ENCODE results near the gene ZNF502. TPM values are rescaled to one million over a fixed set of nuclear protein-coding genes. Genes with fewer than 3 reads are reported as not detected.

Gene ZNF502
- total RNA-seq, 2 donors from 2014 or later: 1.00 to 2.3 TPM

DNA sequence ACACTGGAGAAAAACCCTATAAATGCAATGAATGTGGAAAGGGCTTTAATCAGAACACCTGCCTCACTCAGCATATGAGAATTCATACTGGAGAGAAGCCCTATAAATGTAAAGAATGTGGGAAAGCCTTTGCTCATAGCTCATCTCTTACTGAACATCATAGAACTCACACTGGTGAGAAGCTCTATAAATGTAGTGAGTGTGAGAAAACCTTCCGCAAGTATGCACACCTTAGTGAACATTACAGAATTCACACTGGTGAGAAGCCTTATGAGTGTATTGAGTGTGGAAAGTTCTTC lies 9.6 kb downstream of the ZNF502 start:
- no peak overlapping the region for H3K4me3 Mint-ChIP-seq

DNA sequence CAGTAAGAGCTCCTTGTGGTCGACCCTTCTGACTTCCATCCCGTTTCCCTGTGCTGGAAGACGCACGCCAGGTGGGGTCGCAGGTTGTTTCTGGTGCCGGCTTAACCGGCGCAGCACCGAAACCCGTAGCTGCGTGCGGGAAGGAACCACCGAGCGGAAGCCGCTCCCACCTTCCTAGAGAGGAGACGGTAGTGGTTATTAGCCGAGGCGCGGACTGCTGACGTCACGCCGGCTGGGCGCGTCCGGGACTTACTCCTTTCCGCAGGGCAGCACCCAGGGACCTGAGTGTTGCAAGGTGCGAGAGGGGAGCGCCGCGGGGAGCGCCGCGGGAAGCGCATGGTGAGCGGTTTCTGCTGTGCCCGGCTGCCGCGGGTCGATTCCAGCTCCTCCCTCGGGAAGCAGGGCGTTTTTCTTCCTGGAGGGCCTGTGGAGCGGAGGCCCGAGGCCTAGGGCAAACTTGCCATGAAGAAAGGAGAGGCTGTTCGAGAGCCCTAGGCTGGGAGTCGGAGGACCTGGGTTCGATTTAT lies 17.0 kb downstream of the ZNF502 start, which contains the start of gene ZNF501:
ZNF501 (plus strand) TSS at position 252 of the 527 bp plus-strand sequence. CDS start 4,787 bp downstream, outside the sequence.
- Mint-ChIP-seq H3K27me3 (ENCODE audit: low read depth) (no peaks in the 10 kb centered on the region), H3K27ac (peak within 1 kb of the TSS; percentile 85), H3K36me3 (ENCODE audit: insufficient read depth in 2 of 2) (peaks cover 43 to 69% of the 10 kb centered on the region in 2 donors), H3K4me1 (ENCODE audit: low read depth) (peaks cover 17% of the 10 kb centered on the region), H3K4me3 (peak within 1 kb of the TSS; percentile 99), H3K9me3 (peaks cover 45% of the 10 kb centered on the region in 2 donors)
- DNase-seq (peak; percentile 82 to 86), ATAC-seq (replicated peaks in 1 of 2) (peak; percentile 99)

More for the DNA sequence above, 9.6 kb downstream of the ZNF502 start:
- DNase-seq (no peak), ATAC-seq (replicated peaks in 1 of 2) (no peak)
- H3K9me3 Mint-ChIP-seq: peaks cover 29 to 51% of the 10 kb centered on the region in 2 donors
- no peak overlapping the region for H3K27ac Mint-ChIP-seq
- peaks cover 44 to 62% of the 10 kb centered on the region in 2 donors for H3K36me3 Mint-ChIP-seq (ENCODE audit: insufficient read depth in 2 of 2)
- no peaks in the 10 kb centered on the region for H3K27me3 Mint-ChIP-seq (ENCODE audit: low read depth)
- H3K4me1 Mint-ChIP-seq (ENCODE audit: low read depth): no peaks in the 10 kb centered on the region

DNA sequence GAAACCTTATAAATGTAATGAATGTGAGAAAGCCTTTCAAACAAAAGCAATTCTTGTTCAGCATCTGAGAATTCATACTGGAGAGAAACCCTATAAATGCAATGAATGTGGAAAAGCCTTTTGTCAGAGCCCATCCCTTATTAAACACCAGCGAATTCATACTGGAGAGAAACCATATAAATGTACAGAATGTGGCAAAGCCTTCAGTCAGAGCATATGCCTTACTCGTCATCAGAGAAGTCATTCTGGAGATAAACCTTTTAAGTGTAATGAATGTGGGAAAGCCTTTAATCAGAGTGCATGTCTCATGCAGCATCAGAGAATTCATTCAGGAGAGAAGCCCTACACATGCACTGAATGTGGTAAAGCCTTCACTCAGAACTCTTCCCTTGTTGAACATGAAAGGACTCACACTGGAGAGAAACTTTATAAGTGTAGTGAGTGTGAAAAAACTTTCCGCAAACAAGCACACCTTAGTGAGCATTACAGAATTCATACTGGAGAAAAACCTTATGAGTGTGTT lies 22.2 kb downstream of the ZNF502 start:
- H3K4me3 Mint-ChIP-seq: no peak overlapping the region
- no peak for ATAC-seq (replicated peaks in 1 of 2)
- no peak for DNase-seq
- peaks cover 38 to 61% of the 10 kb centered on the region in 2 donors for H3K36me3 Mint-ChIP-seq (ENCODE audit: insufficient read depth in 2 of 2)
- peaks cover 32 to 37% of the 10 kb centered on the region in 2 donors for H3K9me3 Mint-ChIP-seq
- no peak overlapping the region for H3K27ac Mint-ChIP-seq
- no peaks in the 10 kb centered on the region for H3K27me3 Mint-ChIP-seq (ENCODE audit: low read depth)
- peaks cover 8% of the 10 kb centered on the region for H3K4me1 Mint-ChIP-seq (ENCODE audit: low read depth)

DNA sequence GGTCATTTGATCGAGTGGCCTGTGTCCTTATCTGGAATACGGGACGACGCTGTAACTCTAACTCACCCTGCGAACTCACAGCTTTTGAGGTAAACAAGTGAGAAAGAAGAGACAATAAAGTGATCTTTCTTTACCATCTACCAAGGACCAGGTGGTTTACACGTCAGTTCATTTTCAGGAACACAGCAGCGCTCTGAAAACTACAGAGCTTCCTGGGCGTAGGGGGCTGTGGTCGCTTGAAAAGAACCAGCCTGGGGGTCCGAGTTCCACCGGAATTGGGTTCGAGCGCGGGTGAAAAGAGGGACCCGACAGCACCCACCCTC lies 48.6 kb downstream of the ZNF502 start:
- no peaks in the 10 kb centered on the region for H3K27me3 Mint-ChIP-seq (ENCODE audit: low read depth)
- ATAC-seq (replicated peaks in 1 of 2): peak in 1 of 2 donors; percentile 6
- DNase-seq: peak in 1 of 2 donors; percentile 6
- peak overlapping the region; percentile 90 to 98 for H3K4me3 Mint-ChIP-seq
- peaks cover 21 to 59% of the 10 kb centered on the region in 2 donors for H3K36me3 Mint-ChIP-seq (ENCODE audit: insufficient read depth in 2 of 2)
- peaks cover 6 to 10% of the 10 kb centered on the region in 2 donors for H3K9me3 Mint-ChIP-seq
- H3K4me1 Mint-ChIP-seq (ENCODE audit: low read depth): peaks cover 29% of the 10 kb centered on the region
- peak overlapping the region; percentile 95 for H3K27ac Mint-ChIP-seq

DNA sequence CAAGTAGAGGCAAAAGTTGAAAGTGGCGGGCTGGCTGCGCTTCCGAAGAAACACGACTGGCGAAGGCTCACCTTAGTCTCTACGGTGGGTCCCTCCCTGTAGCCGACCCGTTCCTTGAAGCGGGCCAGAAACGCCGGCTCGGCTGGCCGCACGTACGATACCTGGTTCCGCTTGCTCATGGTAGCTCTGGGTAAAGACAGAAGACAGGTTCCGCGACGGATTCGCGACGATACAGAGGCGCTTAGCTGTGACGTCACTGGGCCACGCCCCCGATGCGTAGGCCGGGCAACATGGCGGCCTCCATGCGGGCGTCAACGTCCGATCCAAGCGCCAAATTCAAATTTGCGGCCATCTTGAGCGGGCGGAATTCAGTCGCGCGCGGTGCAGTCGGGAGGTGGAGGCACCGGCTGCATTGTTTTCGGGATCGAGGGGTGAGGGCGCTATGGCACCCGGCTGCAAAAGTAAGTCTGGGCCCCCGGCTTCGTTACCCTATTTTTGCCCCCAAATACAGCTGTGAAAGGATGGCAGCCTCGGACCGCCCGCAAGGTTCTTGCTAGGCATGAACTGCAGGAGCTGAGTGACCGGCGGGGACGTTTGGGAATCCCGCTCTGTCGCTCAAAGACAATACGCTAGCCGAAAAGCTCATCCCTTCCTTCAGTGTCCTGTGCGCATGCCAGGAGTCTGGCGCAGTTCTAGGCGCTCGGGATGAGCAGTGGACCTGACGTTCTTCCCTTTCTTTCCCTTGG lies 49.1 kb downstream of the ZNF502 start, which contains the start of the genes KIAA1143 and KIF15:
KIAA1143 (minus strand) TSS at position 196 of the 746 bp plus-strand sequence; CDS start at position 179, 17 bp downstream.
KIF15 (plus strand) TSS at position 371 of the 746 bp plus-strand sequence; CDS start at position 443, 72 bp downstream.
- DNase-seq: peak; percentile 98
- H3K4me3 Mint-ChIP-seq: peak within 1 kb of the TSS; percentile 90 to 98
- H3K9me3 Mint-ChIP-seq: peaks cover 6 to 10% of the 10 kb centered on the region in 2 donors
- peak within 1 kb of the TSS; percentile 95 for H3K27ac Mint-ChIP-seq
- H3K27me3 Mint-ChIP-seq (ENCODE audit: low read depth): no peaks in the 10 kb centered on the region
- H3K4me1 Mint-ChIP-seq (ENCODE audit: low read depth): peaks cover 29% of the 10 kb centered on the region
- H3K36me3 Mint-ChIP-seq (ENCODE audit: insufficient read depth in 2 of 2): peaks cover 23 to 58% of the 10 kb centered on the region in 2 donors
- peak; percentile 95 to 97 for ATAC-seq (replicated peaks in 1 of 2)

DNA sequence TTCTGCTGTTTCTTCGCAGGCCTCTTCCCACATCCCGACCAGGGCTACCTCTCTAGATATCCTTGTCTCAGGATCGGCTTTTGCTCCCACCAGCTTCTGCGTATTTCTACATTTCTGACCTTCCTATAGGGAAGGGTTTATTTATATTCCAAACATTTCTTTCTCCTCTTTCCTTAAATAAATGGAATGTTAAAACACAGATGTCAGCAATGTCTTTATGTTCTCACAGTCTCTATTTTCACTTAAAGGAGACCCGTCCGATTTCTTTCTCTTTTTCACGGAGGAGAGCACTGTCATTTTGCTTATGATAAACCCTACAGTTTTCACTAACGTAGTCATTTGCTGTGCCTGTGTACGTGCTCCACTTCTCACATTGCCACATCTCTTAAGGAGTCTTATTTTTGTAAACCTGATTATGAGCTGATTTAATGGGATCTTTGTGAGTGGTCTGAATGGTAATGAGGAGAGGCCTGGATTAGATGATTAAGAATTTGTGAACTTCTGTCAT lies 49.8 kb downstream of the ZNF502 start:
- Mint-ChIP-seq H3K27me3 (ENCODE audit: low read depth) (no peaks in the 10 kb centered on the region), H3K4me1 (ENCODE audit: low read depth) (peaks cover 29% of the 10 kb centered on the region), H3K9me3 (peaks cover 4 to 8% of the 10 kb centered on the region in 2 donors), H3K27ac (peak overlapping the region; percentile 95), H3K4me3 (peak overlapping the region; percentile 90 to 98), H3K36me3 (ENCODE audit: insufficient read depth in 2 of 2) (peaks cover 23 to 59% of the 10 kb centered on the region in 2 donors)
- DNase-seq: no peak
- no peak for ATAC-seq (replicated peaks in 1 of 2)

DNA sequence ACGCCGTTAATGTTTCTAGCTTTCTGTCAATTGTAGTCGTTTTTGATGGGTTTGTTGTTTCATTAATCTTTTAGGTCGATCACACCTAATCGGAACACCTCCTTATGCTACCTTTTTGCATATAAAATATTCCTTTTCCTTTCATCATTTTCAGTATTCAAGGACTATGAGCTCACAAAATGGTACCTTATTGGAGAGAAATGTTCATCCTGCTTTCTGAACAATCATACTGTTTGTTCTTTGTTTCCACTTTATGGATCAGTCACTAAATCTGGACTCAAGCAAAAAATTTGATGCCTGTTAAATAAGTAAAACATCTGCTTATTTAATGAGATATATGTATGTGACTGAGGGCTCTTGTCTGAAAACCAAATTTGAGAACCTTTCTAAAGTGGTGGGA lies 50.2 kb downstream of the ZNF502 start:
- peaks cover 3 to 4% of the 10 kb centered on the region in 2 donors for H3K9me3 Mint-ChIP-seq
- peaks cover 21 to 59% of the 10 kb centered on the region in 2 donors for H3K36me3 Mint-ChIP-seq (ENCODE audit: insufficient read depth in 2 of 2)
- ATAC-seq (replicated peaks in 1 of 2) (no peak), DNase-seq (no peak)
- H3K27me3 Mint-ChIP-seq (ENCODE audit: low read depth): no peaks in the 10 kb centered on the region
- peak overlapping the region; percentile 95 for H3K27ac Mint-ChIP-seq
- H3K4me1 Mint-ChIP-seq (ENCODE audit: low read depth): peaks cover 29% of the 10 kb centered on the region
- peak overlapping the region; percentile 90 to 98 for H3K4me3 Mint-ChIP-seq

DNA sequence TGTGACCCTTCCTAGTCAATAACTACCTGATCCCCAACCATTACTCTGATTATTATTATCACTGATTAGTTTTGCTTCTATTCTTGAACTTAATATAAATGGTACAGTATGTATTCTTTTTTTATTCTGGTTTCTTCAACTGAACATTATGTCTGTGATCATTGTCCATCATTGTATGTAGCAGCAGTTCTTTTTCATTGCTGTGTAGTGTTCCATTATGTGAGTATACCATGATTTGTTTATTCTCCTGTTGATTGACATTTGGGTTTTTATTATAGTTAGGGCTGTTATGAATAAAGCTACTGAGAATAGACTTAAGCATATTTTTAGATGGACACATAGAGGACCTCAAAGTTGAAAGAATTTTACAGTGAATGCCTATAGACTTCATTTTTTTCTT lies 51.8 kb downstream of the ZNF502 start:
- Mint-ChIP-seq H3K9me3 (peaks cover 2 to 3% of the 10 kb centered on the region in 2 donors), H3K36me3 (ENCODE audit: insufficient read depth in 2 of 2) (peaks cover 18 to 49% of the 10 kb centered on the region in 2 donors), H3K27ac (no peak overlapping the region), H3K4me1 (ENCODE audit: low read depth) (peaks cover 21% of the 10 kb centered on the region), H3K27me3 (ENCODE audit: low read depth) (no peaks in the 10 kb centered on the region), H3K4me3 (no peak overlapping the region)
- ATAC-seq (replicated peaks in 1 of 2) (no peak), DNase-seq (no peak)

DNA sequence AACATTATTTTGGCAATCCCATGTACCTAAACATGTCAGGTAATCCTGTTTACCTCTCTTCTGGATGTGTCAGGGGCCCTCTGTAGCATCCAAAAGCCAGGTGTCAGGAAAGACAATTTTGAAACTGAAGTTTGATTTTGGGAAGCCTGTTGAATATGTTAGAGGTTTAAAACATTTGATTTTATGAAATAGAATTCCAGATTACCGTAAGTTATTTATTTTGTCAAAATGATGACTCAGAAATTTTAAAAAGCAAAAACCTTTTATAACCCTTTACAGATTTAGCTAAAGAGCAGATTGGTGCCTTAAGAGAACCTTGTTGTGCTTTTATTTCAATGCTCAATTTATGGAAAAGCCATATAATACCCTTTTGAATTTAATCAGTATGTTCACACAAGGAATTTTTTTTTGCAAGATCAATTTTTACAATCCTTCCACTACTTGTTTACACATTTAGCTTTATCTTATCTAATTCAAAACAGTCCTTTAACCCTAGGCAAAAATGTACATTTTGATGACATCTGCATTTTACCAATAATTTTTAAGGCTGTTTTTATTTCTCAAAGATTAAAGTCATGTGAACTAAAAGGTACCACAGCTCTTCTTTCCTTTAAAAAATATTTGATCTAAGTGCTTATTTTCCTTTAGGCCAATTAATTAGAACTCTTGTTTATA lies 59.1 kb downstream of the ZNF502 start:
- no peak for ATAC-seq (replicated peaks in 1 of 2)
- no peaks in the 10 kb centered on the region for H3K4me1 Mint-ChIP-seq (ENCODE audit: low read depth)
- no peak overlapping the region for H3K27ac Mint-ChIP-seq
- peaks cover 2 to 6% of the 10 kb centered on the region in 2 donors for H3K9me3 Mint-ChIP-seq
- H3K27me3 Mint-ChIP-seq (ENCODE audit: low read depth): no peaks in the 10 kb centered on the region
- no peak for DNase-seq
- H3K36me3 Mint-ChIP-seq (ENCODE audit: insufficient read depth in 2 of 2): peaks cover 20 to 57% of the 10 kb centered on the region in 2 donors
- no peak overlapping the region for H3K4me3 Mint-ChIP-seq

DNA sequence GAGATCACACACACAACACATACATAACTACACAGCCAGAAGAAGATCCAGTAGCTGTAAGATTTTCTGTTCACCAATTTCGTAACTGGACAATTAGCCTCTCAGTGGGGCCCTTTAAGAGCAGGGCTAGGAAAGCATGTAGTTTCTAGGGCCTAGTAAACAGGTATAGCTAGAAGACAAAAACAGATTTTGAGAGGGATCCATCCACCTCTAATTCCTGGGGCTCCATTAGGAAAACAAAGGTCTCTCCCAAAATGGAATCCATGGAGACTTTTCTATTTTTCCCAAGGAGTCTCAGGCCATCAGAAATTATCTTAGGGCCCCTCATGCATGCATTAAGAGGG lies 59.6 kb downstream of the ZNF502 start:
- ATAC-seq (replicated peaks in 1 of 2) (no peak), DNase-seq (no peak)
- Mint-ChIP-seq H3K4me3 (no peak overlapping the region), H3K9me3 (peaks cover 2 to 6% of the 10 kb centered on the region in 2 donors), H3K27ac (no peak overlapping the region), H3K4me1 (ENCODE audit: low read depth) (no peaks in the 10 kb centered on the region), H3K27me3 (ENCODE audit: low read depth) (no peaks in the 10 kb centered on the region), H3K36me3 (ENCODE audit: insufficient read depth in 2 of 2) (peaks cover 19 to 53% of the 10 kb centered on the region in 2 donors)

Measured in activated T-cell treated with anti-CD3 and anti-CD28 coated beads, Interleukin-2, amount 50 U/mL, for 72 hours (primary cell).